WTC11 (cell line): ENCODE measurements around the gene EPHB3. TPM values are rescaled to one million over a fixed set of nuclear protein-coding genes. Genes with fewer than 3 reads are reported as not detected.
A peak's percentile ranks its signal among the peaks of the same experiment; 100 is the strongest.

Source experiments
- ATAC-seq: fragments of 200-7000 bp; cut with Tn5 transposase; 2 replicates; pipeline ENCODE4 v1.10.0; 2021; ENCODE audit warnings: mild to moderate bottlenecking, moderate library complexity
- CTCF ChIA-PET: fragments of 300-600 bp; sonication (Branson Sonifier 250); formaldehyde crosslinking; loops from one replicate; lab custom pipeline; 2021; ENCODE audit warnings: antibody characterized with exemption; lab: Charles Lee
- POLR2A ChIA-PET: fragments of 350-600 bp; sonication (Branson Sonifier 250); formaldehyde crosslinking; loops from one replicate; lab custom pipeline; 2021; ENCODE audit warnings: antibody characterized with exemption; lab: Charles Lee
- DNase-seq: peaks from one replicate; pipeline ENCODE4 v3.0.0; 2021; ENCODE audit warnings: low spot score
- H3K27ac Mint-ChIP-seq: 2 replicates; pipeline ENCODE4 v1.8.0; 2021; ENCODE audit warnings: mixed read lengths
- H3K27me3 Mint-ChIP-seq: 2 replicates; pipeline ENCODE4 v1.8.0; 2021; ENCODE audit warnings: low read depth, mild to moderate bottlenecking, moderate library complexity, mixed read lengths
- H3K36me3 Mint-ChIP-seq: 2 replicates; pipeline ENCODE4 v1.8.0; 2021; ENCODE audit warnings: mixed read lengths
- H3K4me1 Mint-ChIP-seq: 2 replicates; pipeline ENCODE4 v1.8.0; 2022; ENCODE audit warnings: mixed read lengths
- H3K4me3 Mint-ChIP-seq: 2 replicates; pipeline ENCODE4 v1.8.0; 2021; ENCODE audit warnings: mild to moderate bottlenecking, moderate library complexity, mixed read lengths
- H3K9me3 Mint-ChIP-seq: 2 replicates; pipeline ENCODE4 v1.8.0; 2021; ENCODE audit warnings: mixed read lengths
- CREB1 ChIP-seq: sonication (generic); formaldehyde crosslinking; IDR thresholded peaks from 2 replicates; pipeline ENCODE4 v1.8.0; 2023; ENCODE audit warnings: mild to moderate bottlenecking, missing genetic modification reagents
- CREM ChIP-seq: sonication (generic); formaldehyde crosslinking; IDR thresholded peaks from 2 replicates; pipeline ENCODE4 v1.8.1; 2022; ENCODE audit warnings: mild to moderate bottlenecking, missing genetic modification reagents, moderate library complexity
- E2F1 ChIP-seq: sonication (generic); formaldehyde crosslinking; IDR thresholded peaks from 2 replicates; pipeline ENCODE4 v1.8.0; 2022; ENCODE audit warnings: mild to moderate bottlenecking, missing genetic modification reagents
- EMX1 ChIP-seq: fragments of 250-450 bp; sonication (Bioruptor Pico); IDR thresholded peaks from 2 replicates; pipeline ENCODE4 v1.8.0; 2021; ENCODE audit warnings: mild to moderate bottlenecking
- HMGA2 ChIP-seq: fragments of 250-450 bp; sonication (Bioruptor Pico); IDR thresholded peaks from 2 replicates; pipeline ENCODE4 v1.4.0; 2021; ENCODE audit warnings: mild to moderate bottlenecking, moderate library complexity
- HMGXB4 ChIP-seq: sonication (generic); formaldehyde crosslinking; IDR thresholded peaks from 2 replicates; pipeline ENCODE4 v1.8.1; 2023; ENCODE audit warnings: mild to moderate bottlenecking, moderate library complexity, missing genetic modification reagents
- KAT7 ChIP-seq: sonication (generic); formaldehyde crosslinking; IDR thresholded peaks from 2 replicates; pipeline ENCODE4 v1.8.1; 2023; ENCODE audit warnings: missing genetic modification reagents, mild to moderate bottlenecking, borderline replicate concordance
- MAX ChIP-seq: sonication (generic); formaldehyde crosslinking; IDR thresholded peaks from 2 replicates; pipeline ENCODE4 v1.8.0; 2022; ENCODE audit warnings: mild to moderate bottlenecking, missing genetic modification reagents
- MLX ChIP-seq: sonication (generic); formaldehyde crosslinking; IDR thresholded peaks from 2 replicates; pipeline ENCODE4 v1.8.1; 2023; ENCODE audit warnings: mild to moderate bottlenecking, missing genetic modification reagents, moderate library complexity
- NFYB ChIP-seq: sonication (generic); formaldehyde crosslinking; conservative IDR thresholded peaks from 2 replicates; pipeline ENCODE4 v1.8.0; 2022; ENCODE audit warnings: low read depth, missing genetic modification reagents
- OVOL2 ChIP-seq: fragments of 250-450 bp; sonication (Bioruptor Pico); IDR thresholded peaks from 2 replicates; pipeline ENCODE4 v1.9.0; 2021; ENCODE audit warnings: mild to moderate bottlenecking, borderline replicate concordance
- PRRX2 ChIP-seq: fragments of 250-450 bp; sonication (Bioruptor Pico); IDR thresholded peaks from 2 replicates; pipeline ENCODE4 v1.8.0; 2021; ENCODE audit warnings: mild to moderate bottlenecking
- TCF7 ChIP-seq: sonication (generic); formaldehyde crosslinking; IDR thresholded peaks from 2 replicates; pipeline ENCODE4 v1.8.0; 2022; ENCODE audit warnings: mild to moderate bottlenecking, low read depth, missing genetic modification reagents, moderate library complexity
- TEAD1 ChIP-seq: sonication (generic); formaldehyde crosslinking; IDR thresholded peaks from 2 replicates; pipeline ENCODE4 v1.8.0; 2022; ENCODE audit warnings: mild to moderate bottlenecking, missing genetic modification reagents
- TEAD4 ChIP-seq: sonication (generic); formaldehyde crosslinking; IDR thresholded peaks from 2 replicates; pipeline ENCODE4 v1.8.0; 2022; ENCODE audit warnings: mild to moderate bottlenecking, missing genetic modification reagents
- TP53 ChIP-seq: sonication (generic); formaldehyde crosslinking; IDR thresholded peaks from 2 replicates; pipeline ENCODE4 v1.8.1; 2023; ENCODE audit warnings: mild to moderate bottlenecking, missing genetic modification reagents
- ZNF396 ChIP-seq: fragments of 250-450 bp; sonication (Bioruptor Pico); IDR thresholded peaks from 2 replicates; pipeline ENCODE4 v1.8.0; 2021; ENCODE audit warnings: mild to moderate bottlenecking, moderate library complexity, borderline replicate concordance
- ZNF423 ChIP-seq: fragments of 250-450 bp; sonication (Bioruptor Pico); IDR thresholded peaks from 2 replicates; pipeline ENCODE4 v2.1.2; 2022; ENCODE audit warnings: mild to moderate bottlenecking, moderate library complexity
- total RNA-seq: library from RNA; stranded (reverse); gene quantifications from 3 replicates; pipeline ENCODE4 v1.2.3, GENCODE V29; 2021
- TF ChIP-seq, protein P1 (sequence below): fragments of 250-450 bp; sonication (Bioruptor Pico); IDR thresholded peaks from 2 replicates; pipeline ENCODE4 v1.9.0; 2021; ENCODE audit warnings: mild to moderate bottlenecking, borderline replicate concordance
- TF ChIP-seq, protein P2 (sequence below): sonication (generic); formaldehyde crosslinking; IDR thresholded peaks from 2 replicates; pipeline ENCODE4 v1.8.1; 2022; ENCODE audit warnings: missing genetic modification reagents, borderline replicate concordance
- TF ChIP-seq, protein P3 (sequence below): fragments of 250-450 bp; sonication (Bioruptor Pico); IDR thresholded peaks from 2 replicates; pipeline ENCODE4 v1.8.0; 2021; ENCODE audit warnings: mild to moderate bottlenecking

Gene EPHB3
- total RNA-seq, 1 experiment from 2014 or later, result 11.4 TPM

DNA sequence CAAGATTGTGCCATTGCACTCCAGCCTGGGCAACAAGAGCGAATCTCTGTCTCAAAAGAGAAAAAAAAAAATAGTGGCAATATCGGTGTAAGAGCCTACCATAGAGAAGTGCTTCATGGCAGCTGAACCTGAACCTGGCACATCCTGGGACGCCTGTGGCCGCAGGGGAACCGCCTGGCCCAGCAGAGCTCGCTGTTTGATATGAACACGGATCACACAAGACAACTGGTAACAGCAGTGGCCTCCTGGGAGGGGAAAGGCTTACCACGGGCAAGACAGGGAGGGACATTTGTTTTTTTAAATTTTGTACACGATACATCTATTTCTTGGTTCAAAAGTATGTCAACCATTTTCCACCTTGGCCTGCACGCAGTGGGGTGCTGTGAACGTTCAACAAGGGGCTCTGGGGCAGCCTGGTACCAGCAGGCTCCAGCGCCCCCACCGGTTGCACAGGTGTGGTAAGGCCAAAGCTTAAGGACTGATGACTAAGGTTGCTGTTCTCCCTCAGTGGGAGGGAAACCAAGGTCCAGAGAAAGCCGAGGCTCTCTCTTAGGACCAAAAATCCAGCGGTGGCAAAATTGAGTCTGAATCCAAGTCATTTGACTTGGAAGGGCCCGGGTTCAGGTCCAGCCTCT lies 21.7 kb upstream of the EPHB3 start:
- H3K27me3 Mint-ChIP-seq, result peaks cover 4% of the 10 kb centered on the region
- H3K36me3 Mint-ChIP-seq, result no peaks in the 10 kb centered on the region
- H3K27ac Mint-ChIP-seq, result no peak overlapping the region
- H3K4me3 Mint-ChIP-seq, result no peak overlapping the region
- peak; percentile 66 for DNase-seq
- no peaks in the 10 kb centered on the region for H3K9me3 Mint-ChIP-seq
- ATAC-seq, result peak; percentile 36
- POLR2A ChIA-PET, result interaction anchor here (0.7 to 2.1 kb wide), 3 partner anchors 14 to 167 kb away, joined by 4 to 9 read pairs (median 7); no protein-coding TSS in a partner anchor
- CTCF ChIA-PET, result interaction anchor here (0.5 to 8.3 kb wide), 24 partner anchors 9 to 258 kb away, joined by 3 to 183 read pairs (median 6); partner anchors contain the start of genes CHRD, CLCN2 and POLR2H
- H3K4me1 Mint-ChIP-seq, result peaks cover 39% of the 10 kb centered on the region
- no peak for TF ChIP-seq MLX
- TF ChIP-seq, protein P1, sequence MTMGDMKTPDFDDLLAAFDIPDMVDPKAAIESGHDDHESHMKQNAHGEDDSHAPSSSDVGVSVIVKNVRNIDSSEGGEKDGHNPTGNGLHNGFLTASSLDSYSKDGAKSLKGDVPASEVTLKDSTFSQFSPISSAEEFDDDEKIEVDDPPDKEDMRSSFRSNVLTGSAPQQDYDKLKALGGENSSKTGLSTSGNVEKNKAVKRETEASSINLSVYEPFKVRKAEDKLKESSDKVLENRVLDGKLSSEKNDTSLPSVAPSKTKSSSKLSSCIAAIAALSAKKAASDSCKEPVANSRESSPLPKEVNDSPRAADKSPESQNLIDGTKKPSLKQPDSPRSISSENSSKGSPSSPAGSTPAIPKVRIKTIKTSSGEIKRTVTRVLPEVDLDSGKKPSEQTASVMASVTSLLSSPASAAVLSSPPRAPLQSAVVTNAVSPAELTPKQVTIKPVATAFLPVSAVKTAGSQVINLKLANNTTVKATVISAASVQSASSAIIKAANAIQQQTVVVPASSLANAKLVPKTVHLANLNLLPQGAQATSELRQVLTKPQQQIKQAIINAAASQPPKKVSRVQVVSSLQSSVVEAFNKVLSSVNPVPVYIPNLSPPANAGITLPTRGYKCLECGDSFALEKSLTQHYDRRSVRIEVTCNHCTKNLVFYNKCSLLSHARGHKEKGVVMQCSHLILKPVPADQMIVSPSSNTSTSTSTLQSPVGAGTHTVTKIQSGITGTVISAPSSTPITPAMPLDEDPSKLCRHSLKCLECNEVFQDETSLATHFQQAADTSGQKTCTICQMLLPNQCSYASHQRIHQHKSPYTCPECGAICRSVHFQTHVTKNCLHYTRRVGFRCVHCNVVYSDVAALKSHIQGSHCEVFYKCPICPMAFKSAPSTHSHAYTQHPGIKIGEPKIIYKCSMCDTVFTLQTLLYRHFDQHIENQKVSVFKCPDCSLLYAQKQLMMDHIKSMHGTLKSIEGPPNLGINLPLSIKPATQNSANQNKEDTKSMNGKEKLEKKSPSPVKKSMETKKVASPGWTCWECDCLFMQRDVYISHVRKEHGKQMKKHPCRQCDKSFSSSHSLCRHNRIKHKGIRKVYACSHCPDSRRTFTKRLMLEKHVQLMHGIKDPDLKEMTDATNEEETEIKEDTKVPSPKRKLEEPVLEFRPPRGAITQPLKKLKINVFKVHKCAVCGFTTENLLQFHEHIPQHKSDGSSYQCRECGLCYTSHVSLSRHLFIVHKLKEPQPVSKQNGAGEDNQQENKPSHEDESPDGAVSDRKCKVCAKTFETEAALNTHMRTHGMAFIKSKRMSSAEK (CRISPR knock-in tag), result no peak
- no peak for TF ChIP-seq TP53 (CRISPR knock-in tag)
- TF ChIP-seq, protein P2, sequence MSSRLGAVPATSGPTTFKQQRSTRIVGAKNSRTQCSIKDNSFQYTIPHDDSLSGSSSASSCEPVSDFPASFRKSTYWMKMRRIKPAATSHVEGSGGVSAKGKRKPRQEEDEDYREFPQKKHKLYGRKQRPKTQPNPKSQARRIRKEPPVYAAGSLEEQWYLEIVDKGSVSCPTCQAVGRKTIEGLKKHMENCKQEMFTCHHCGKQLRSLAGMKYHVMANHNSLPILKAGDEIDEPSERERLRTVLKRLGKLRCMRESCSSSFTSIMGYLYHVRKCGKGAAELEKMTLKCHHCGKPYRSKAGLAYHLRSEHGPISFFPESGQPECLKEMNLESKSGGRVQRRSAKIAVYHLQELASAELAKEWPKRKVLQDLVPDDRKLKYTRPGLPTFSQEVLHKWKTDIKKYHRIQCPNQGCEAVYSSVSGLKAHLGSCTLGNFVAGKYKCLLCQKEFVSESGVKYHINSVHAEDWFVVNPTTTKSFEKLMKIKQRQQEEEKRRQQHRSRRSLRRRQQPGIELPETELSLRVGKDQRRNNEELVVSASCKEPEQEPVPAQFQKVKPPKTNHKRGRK (CRISPR knock-in tag), result no peak
- no peak for TF ChIP-seq TEAD4 (CRISPR knock-in tag)
- TF ChIP-seq CREB1 (CRISPR knock-in tag), result no peak
- no peak for TF ChIP-seq OVOL2 (CRISPR knock-in tag)
- no peak for TF ChIP-seq NFYB (CRISPR knock-in tag)

- ChIA-PET CTCF (interaction anchor here (0.5 to 8.3 kb wide), 34 partner anchors 9 to 611 kb away, joined by 3 to 183 read pairs (median 6); partner anchors contain the start of genes CHRD, CLCN2 and POLR2H), POLR2A (interaction anchor here (1.1 to 1.3 kb wide), 3 partner anchors 15 to 173 kb away, joined by 3 to 4 read pairs (median 4); no protein-coding TSS in a partner anchor)
- Mint-ChIP-seq H3K4me1 (peaks cover 39% of the 10 kb centered on the region), H3K4me3 (no peak overlapping the region), H3K27me3 (peaks cover 4% of the 10 kb centered on the region), H3K9me3 (no peaks in the 10 kb centered on the region), H3K36me3 (no peaks in the 10 kb centered on the region), H3K27ac (0 out of 2 replicates have a peak overlapping the region, but pooled peaks have one; percentile 48)
- DNase-seq, result peak; percentile 95
- peak; percentile 74 for ATAC-seq
- no peak; the same call in 1 of the 2 replicates for TF ChIP-seq EMX1 (CRISPR knock-in tag)
- TF ChIP-seq MAX (CRISPR knock-in tag), result peak; percentile 37; the same call in 1 of the 2 replicates
- TF ChIP-seq TCF7 (CRISPR knock-in tag), result no peak
- TF ChIP-seq KAT7 (CRISPR knock-in tag), result no peak
- no peak for TF ChIP-seq PRRX2 (CRISPR knock-in tag)
- TF ChIP-seq, protein P3, sequence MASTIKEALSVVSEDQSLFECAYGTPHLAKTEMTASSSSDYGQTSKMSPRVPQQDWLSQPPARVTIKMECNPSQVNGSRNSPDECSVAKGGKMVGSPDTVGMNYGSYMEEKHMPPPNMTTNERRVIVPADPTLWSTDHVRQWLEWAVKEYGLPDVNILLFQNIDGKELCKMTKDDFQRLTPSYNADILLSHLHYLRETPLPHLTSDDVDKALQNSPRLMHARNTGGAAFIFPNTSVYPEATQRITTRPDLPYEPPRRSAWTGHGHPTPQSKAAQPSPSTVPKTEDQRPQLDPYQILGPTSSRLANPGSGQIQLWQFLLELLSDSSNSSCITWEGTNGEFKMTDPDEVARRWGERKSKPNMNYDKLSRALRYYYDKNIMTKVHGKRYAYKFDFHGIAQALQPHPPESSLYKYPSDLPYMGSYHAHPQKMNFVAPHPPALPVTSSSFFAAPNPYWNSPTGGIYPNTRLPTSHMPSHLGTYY (CRISPR knock-in tag), result no peak
- peak; percentile 53; the same call in 1 of the 2 replicates for TF ChIP-seq TEAD1
- no peak for TF ChIP-seq E2F1
- no peak for TF ChIP-seq HMGA2 (CRISPR knock-in tag)
- TF ChIP-seq HMGXB4 (CRISPR knock-in tag), result no peak
- TF ChIP-seq ZNF423 (CRISPR knock-in tag), result no peak
- TF ChIP-seq CREM (CRISPR knock-in tag), result no peak
- no peak for TF ChIP-seq ZNF396 (CRISPR knock-in tag)
Observed at GRCh38 chr3:184540777-184541681, 20.6 kb upstream of the EPHB3 start.
